ENCODE data around the gene DHX30.

DHX30 gene

GRCh38 chr3:47852604-47853602 lies 50.0 kb downstream of the DHX30 start:
- peak; percentile 54 for DNase-seq

- DNase-seq: no peak
Measured at GRCh38 chr3:47854267-47854666, 51.3 kb downstream of the DHX30 start.

DNA sequence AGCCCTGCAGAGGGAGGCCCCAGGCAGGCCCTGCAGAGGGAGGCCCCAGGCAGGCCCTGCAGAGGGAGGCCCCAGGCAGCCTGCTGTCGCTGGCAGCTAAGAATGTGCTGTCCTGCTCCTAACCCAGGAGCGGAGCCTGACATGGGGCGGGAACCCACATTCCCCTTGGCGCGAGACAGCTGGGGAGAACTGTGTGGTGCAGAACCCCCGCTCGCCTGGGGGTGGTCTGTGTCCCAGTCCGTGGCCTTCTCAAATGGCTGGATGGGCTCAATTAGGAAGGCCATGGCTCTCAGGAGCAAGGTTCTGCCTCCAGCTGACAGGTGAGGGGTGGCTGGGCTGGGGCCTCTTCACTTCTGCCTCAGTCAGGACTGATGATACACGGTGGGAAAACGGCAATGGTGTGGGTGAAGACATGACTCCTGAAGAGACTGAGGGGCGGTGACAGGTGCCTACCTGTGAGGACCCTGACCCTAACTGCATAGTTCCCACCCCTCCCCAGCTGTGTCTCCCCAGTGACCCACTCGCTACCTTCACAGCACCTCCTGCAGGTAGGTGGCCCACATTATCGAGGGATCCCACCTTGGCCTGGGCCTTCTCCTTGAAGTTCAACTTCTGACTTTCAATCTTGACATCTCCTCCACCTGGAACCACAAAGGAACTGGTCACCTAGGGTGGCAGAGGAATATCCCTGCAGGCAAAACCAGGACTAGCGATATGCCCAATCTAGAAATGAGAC lies 52.0 kb downstream of the DHX30 start:
- DNase-seq: no peak

DNA sequence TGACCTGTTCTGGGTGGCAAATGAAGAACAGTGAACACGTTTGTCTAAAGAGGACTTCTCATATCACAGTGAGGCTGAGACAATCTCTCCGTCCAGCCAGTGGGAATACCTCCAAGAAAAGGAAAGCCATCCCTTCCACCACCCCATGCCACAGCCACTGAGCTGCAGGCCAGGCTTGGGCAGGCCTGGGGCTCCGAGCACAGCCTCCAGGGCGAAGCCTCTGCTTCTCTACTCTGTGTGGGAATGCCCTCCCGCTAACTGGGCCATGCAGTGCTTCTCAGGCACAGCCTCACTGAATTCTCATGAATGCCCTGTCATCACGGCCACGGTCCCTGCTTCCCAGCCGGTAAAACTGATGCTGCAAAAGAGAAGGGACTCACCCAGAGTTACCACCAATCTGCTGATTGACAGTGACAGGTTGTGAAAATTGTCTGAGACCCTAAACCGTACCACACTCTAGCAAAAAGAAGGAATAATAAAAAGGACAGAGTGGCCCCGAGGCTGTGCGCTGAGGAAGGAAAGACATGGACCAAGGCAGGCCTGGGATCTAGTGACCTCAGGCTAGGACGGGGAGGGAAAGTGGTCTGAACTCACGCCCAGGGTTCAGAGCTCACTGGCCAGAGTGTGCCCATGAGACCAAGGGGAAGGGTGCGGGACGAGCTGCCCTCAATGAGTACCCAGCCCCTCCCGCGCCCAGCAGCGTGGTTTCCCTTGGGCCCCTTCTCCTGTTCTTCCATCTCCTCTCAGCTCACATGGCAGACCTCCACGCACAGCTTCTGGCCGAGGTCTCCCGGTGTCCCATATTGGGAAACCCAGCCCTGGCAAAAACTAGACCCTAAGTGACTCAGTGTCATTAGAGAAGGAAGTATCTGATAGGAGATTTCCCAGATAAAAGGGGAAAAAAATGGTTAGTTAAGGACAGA lies 52.8 kb downstream of the DHX30 start:
- no peak for DNase-seq

GRCh38 chr3:47856669-47857068 lies 53.7 kb downstream of the DHX30 start:
- DNase-seq: peak; percentile 48

- DNase-seq: no peak
Measured at GRCh38 chr3:47857151-47857550, 54.2 kb downstream of the DHX30 start.

DNA sequence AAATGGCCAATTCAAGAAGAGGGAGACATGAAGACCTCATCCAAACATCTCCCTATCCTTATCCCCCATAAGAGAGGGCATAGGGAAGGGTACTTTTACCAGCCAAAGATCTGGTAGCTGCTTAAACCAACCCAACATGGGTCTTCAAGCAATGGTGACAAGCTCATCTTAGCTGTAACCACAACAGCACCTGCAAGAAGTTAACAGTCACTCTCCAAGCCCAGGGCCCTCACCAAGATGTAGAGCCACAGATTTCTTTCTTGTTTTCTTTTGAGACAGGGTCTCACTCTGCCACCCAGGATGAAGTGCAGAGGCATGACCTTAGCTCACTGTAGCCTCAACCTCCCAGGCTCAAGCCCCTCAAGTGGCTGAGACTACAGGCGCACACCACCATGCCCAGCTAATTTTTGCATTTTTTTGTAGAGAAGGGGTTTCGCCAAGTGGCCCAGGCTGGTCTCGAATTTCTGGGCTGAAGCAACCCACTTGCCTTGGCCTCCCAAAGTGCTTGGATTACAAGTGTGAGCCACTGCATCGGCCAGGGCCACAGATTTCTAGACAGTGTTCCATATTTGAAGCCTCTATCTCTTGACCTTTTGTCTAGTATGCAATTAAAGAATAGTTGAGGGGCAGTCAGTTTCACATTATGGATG lies 57.1 kb downstream of the DHX30 start:
- DNase-seq: no peak

GRCh38 chr3:47863391-47864128 lies 60.6 kb downstream of the DHX30 start:
- DNase-seq: no peak

GRCh38 chr3:47865192-47865591 lies 62.3 kb downstream of the DHX30 start:
- DNase-seq: no peak

DNA sequence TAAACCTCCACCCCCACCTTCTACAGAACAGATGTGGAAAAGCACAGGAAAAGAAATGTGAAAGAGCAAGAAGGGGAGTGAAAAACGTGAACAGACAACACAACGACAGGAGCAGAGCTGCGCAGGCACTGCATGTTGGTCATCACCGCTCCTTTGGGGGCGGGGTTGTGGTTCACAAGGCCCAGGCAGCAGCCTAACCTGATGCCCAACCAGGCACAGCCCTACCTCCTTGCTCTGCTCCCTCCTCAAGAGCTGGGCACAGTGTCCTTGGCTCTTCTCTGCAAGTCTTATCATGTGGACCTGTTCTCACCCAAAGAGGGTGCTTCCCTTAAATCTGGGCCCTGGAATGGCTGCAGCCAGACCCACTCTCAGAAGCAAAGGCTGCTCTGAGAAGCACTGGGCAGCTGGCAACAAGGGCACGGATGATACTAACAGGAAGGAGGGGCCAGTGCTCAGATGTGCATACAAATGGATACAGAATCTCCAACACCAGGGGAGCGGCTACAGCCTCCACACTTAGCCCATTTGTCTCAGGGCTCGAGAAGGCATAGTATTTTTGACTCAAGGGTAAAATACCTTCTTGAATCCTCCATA lies 64.6 kb downstream of the DHX30 start:
- DNase-seq: no peak

DNA sequence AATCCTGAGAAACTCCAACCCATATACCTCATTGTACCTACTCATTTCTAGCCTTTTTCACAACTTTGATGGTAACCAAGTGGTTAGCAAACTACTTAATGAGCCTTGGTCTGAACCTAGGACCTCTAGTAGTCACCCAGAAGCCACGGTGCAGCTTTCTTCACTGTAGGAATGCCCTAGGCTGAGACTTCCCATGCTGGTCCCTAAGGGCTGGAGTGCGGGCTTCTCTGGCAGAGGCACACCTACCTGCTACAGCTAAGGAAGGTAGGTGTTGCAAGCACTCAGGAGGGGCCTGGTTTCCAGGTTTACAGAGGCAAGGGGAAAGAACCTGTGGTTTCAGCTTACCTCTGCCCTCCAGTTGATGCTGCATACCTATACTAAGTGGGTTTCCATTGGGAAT lies 65.4 kb downstream of the DHX30 start:
- DNase-seq: no peak

GRCh38 chr3:47870156-47870555 lies 67.2 kb downstream of the DHX30 start:
- DNase-seq: no peak

- DNase-seq: no peak
Measured at GRCh38 chr3:47870702-47871260, 67.8 kb downstream of the DHX30 start.

DNA sequence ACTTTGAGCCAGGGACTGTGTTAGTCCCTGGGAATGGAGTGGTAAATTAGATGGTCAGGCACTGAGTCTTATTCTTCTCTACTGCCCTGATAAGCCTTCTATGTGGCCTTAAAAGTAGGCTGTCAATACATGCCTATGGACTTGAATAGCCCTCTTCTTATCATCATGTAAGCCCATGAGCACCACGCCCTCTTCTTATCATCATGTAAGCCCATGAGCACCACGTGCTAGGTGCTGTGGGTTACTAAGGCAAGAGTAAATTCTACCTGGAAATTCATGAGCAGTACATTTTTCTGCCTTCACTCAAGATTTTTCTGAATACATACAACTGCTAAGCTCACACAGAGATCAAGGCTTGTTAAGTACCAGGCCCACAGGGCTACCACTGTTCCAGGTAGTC lies 68.5 kb downstream of the DHX30 start:
- no peak for DNase-seq

DNA sequence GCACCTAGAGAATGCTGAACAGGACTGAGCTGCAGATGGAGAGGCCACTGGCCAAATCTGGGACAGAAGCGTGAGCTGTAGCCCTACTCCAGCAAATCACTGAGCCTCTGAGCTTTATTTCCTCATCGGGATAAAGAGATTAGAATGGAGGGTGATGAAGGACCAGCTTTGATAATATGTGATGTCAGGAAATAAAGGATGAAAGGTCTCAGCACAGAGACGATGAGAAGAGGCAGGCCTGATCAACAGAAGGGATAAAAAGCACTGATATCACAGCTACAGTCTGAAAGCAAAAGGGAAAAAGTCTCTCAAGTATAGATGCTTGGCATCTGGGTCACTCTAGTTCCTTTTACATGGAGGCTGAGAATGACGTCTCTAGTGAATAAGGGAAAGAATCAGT lies 70.0 kb downstream of the DHX30 start:
- no peak for DNase-seq

- no peak for DNase-seq
Measured at GRCh38 chr3:47874438-47874837, 71.5 kb downstream of the DHX30 start.

DNA sequence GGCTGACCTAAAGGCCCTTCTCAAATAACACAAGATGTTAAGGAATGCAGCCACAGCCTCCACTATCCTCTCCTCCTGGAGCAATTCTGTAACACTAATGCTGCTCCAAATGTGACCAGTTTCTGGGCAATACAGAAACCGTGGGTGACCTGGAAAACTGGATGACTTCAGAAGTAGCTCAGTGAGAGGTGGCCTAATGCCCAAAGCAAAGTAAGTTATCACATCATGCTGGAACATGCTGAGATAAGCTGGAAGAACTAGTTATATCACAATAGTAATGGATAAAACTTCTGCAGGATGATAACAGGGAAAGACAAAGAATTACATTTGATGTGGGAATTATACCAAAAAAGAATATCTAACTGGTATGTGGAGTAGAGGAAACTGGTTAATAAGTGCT lies 72.0 kb downstream of the DHX30 start:
- DNase-seq: no peak

GRCh38 chr3:47877290-47877689 lies 74.4 kb downstream of the DHX30 start:
- DNase-seq: no peak

DNA sequence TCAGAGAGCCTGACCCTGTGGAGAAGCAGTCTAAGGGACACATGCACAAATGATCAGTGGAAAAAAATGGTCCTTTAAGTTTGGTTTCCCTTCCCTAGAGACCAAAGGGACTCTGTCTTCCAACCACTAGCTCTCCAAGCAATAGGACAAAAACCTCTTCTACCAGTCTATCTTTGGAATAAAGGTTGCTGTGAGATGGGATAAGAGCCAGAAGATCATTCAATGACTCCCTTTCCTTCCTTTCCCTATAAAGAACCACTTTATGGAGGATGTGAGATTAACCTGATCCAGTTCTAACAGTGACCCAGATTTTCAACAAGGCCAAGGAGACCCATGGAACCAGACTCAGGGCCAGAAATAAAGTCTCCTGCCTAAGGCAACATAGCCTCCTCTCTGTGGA lies 74.8 kb downstream of the DHX30 start:
- no peak for DNase-seq

GRCh38 chr3:47882338-47882737 lies 79.4 kb downstream of the DHX30 start:
- no peak for DNase-seq

- DNase-seq: no peak
Measured at GRCh38 chr3:47884603-47885002, 81.7 kb downstream of the DHX30 start.

All from midbrain (tissue), 1 donor.